Mammary microvascular endothelial cell (primary cell): ENCODE data around the gene RREB1. TPM values are rescaled to one million over a fixed set of nuclear protein-coding genes. Genes with fewer than 3 reads are reported as not detected.

ENCODE experiments used
- total RNA-seq: library from RNA; depleted of rRNA; stranded (reverse); fragments of >200 nt; gene quantifications from 2 replicates; pipeline ENCODE4 v1.2.3, GENCODE V29; 2015

The RREB1 gene, protein sequence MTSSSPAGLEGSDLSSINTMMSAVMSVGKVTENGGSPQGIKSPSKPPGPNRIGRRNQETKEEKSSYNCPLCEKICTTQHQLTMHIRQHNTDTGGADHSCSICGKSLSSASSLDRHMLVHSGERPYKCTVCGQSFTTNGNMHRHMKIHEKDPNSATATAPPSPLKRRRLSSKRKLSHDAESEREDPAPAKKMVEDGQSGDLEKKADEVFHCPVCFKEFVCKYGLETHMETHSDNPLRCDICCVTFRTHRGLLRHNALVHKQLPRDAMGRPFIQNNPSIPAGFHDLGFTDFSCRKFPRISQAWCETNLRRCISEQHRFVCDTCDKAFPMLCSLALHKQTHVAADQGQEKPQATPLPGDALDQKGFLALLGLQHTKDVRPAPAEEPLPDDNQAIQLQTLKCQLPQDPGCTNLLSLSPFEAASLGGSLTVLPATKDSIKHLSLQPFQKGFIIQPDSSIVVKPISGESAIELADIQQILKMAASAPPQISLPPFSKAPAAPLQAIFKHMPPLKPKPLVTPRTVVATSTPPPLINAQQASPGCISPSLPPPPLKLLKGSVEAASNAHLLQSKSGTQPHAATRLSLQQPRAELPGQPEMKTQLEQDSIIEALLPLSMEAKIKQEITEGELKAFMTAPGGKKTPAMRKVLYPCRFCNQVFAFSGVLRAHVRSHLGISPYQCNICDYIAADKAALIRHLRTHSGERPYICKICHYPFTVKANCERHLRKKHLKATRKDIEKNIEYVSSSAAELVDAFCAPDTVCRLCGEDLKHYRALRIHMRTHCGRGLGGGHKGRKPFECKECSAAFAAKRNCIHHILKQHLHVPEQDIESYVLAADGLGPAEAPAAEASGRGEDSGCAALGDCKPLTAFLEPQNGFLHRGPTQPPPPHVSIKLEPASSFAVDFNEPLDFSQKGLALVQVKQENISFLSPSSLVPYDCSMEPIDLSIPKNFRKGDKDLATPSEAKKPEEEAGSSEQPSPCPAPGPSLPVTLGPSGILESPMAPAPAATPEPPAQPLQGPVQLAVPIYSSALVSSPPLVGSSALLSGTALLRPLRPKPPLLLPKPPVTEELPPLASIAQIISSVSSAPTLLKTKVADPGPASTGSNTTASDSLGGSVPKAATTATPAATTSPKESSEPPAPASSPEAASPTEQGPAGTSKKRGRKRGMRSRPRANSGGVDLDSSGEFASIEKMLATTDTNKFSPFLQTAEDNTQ (N-terminal part only)
- total RNA-seq, result 13.2 and 13.3 TPM in 2 replicates

DNA sequence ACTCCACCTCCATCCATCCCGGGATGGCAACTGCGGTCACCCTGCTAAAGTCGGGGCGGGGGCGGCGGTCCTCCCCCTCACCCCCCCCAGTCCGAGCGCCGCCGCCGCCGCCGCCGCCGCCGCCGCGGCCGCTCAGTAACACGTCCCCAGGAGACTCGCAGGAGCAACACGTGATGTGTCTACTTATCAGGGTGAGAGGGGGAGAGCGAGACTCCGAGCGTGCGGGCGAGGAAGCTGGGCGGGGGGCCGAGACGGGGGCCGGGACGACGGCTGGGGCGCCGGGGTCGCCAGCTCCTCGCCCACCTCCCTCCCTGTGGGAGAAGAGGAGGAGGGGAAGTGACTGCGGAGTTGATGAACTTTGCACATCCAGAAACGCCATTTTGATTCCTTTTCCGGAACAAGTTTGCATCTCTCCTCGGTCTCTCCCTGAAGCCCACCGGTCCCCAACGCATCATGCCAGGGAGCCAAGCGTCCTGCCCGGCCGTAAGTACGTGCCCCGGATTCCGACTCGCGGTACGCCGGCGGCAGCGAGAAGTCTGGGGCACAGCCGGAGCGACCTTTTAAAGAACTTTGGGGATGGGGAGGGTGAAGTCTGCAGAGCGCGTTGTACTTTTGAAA is at the start of gene RREB1:
RREB1 (plus strand) TSS at position 384 of the 618 bp plus-strand sequence. CDS start 73,951 bp downstream, outside the sequence.

Other genes with a start within 250 kb of the RREB1 start
- 98.0 and 111 TPM in 2 replicates for gene SSR1, start 205.2 kb downstream of the RREB1 start, total RNA-seq